ENCODE results near the gene OR2C1.

Gene OR2C1

GRCh38 chr16:3355589-3355988, at the start of gene OR2C1:
Gene OR2C1 (plus strand): TSS chr16:3355889. CDS start chr16:3355941, 52 bp downstream.
- DNase-seq, result no peak

GRCh38 chr16:3306078-3306477, 49.6 kb upstream of the OR2C1 start:
- no peak for DNase-seq

- no peak for DNase-seq
Measured at GRCh38 chr16:3311496-3311895, 44.2 kb upstream of the OR2C1 start.

GRCh38 chr16:3317315-3317999, 38.2 kb upstream of the OR2C1 start:
- peak in 1 of 3 experiments; percentile 38 for DNase-seq

- no peak for DNase-seq
Measured at GRCh38 chr16:3321816-3322215, 33.9 kb upstream of the OR2C1 start.

- no peak for DNase-seq
Measured at GRCh38 chr16:3327514-3327913, 28.2 kb upstream of the OR2C1 start.

- no peak for DNase-seq
Measured at GRCh38 chr16:3328104-3328503, 27.6 kb upstream of the OR2C1 start.

- DNase-seq, result no peak
Measured at GRCh38 chr16:3328643-3329042, 27.0 kb upstream of the OR2C1 start.

GRCh38 chr16:3346041-3346440, 9.6 kb upstream of the OR2C1 start:
- no peak for DNase-seq

- DNase-seq, result no peak
Measured at GRCh38 chr16:3347586-3347985, 8.1 kb upstream of the OR2C1 start.

GRCh38 chr16:3348547-3349167, 7.0 kb upstream of the OR2C1 start:
- DNase-seq, result peak; percentile 11 to 81 (median 45)

GRCh38 chr16:3349175-3349574, 6.5 kb upstream of the OR2C1 start:
- DNase-seq, result peak; percentile 11 to 62 (median 45)

- DNase-seq, result no peak
Measured at GRCh38 chr16:3356118-3356517, 429 bp downstream of the OR2C1 start.

GRCh38 chr16:3358871-3359270, 3.2 kb downstream of the OR2C1 start:
- no peak for DNase-seq

- no peak for DNase-seq
Measured at GRCh38 chr16:3362931-3363330, 7.2 kb downstream of the OR2C1 start.

GRCh38 chr16:3363793-3364192, 8.1 kb downstream of the OR2C1 start:
- no peak for DNase-seq

GRCh38 chr16:3364774-3365427, 9.2 kb downstream of the OR2C1 start:
- DNase-seq, result peak; percentile 64 to 99 (median 95)

GRCh38 chr16:3369073-3369472, 13.4 kb downstream of the OR2C1 start:
- DNase-seq, result no peak

- DNase-seq, result no peak
Measured at GRCh38 chr16:3375680-3376079, 20.0 kb downstream of the OR2C1 start.

- DNase-seq, result no peak
Measured at GRCh38 chr16:3377917-3378316, 22.2 kb downstream of the OR2C1 start.

GRCh38 chr16:3383045-3383448, 27.4 kb downstream of the OR2C1 start:
- no peak for DNase-seq

- DNase-seq, result no peak
Measured at GRCh38 chr16:3388325-3388724, 32.6 kb downstream of the OR2C1 start.

GRCh38 chr16:3389663-3390338, 34.1 kb downstream of the OR2C1 start:
- DNase-seq, result no peak

GRCh38 chr16:3400446-3400778, 44.7 kb downstream of the OR2C1 start:
- no peak for DNase-seq
